HepG2 (cell line): Measurements from ENCODE around the gene ZNHIT6. TPM values are rescaled to one million over a fixed set of nuclear protein-coding genes. Genes with fewer than 3 reads are reported as not detected.

Source experiments
- CTCF ChIP-seq: sonication (generic); formaldehyde crosslinking; IDR thresholded peaks from 2 replicates; pipeline ENCODE4 v1.5.0; 2020; ENCODE audit warnings: mild to moderate bottlenecking, missing genetic modification reagents, moderate library complexity
- ELF1 ChIP-seq: sonication (generic); formaldehyde crosslinking; IDR thresholded peaks from 2 replicates; pipeline ENCODE4 v1.4.0; 2020; ENCODE audit warnings: missing genetic modification reagents
- ETV6 ChIP-seq: sonication (generic); formaldehyde crosslinking; conservative IDR thresholded peaks from 2 replicates; pipeline ENCODE4 v1.4.0; 2020; ENCODE audit warnings: missing genetic modification reagents
- HMG20A ChIP-seq: IDR thresholded peaks from 2 replicates; pipeline ENCODE4 v1.6.1; 2016; ENCODE audit warnings: borderline replicate concordance
- HOXA3 ChIP-seq: sonication (generic); formaldehyde crosslinking; IDR thresholded peaks from 2 replicates; pipeline ENCODE4 v1.5.0; 2020; ENCODE audit warnings: missing genetic modification reagents
- KAT2B ChIP-seq: fragments of 150-350 bp; IDR thresholded peaks from 2 replicates; pipeline ENCODE4 v1.6.1; 2014; ENCODE audit warnings: low read depth, low read length, borderline replicate concordance
- KLF16 ChIP-seq, 2 experiments: sonication (generic) in 1 of 2; formaldehyde crosslinking in 1 of 2; IDR thresholded peaks; 2 replicates each; pipeline versions ENCODE4 v1.6.1 to v1.8.0; 2016 to 2023; ENCODE audit warnings: missing genetic modification reagents in 2 of 2, missing compliant biosample characterization in 1 of 2
- MXD4 ChIP-seq: IDR thresholded peaks from 2 replicates; pipeline ENCODE4 v1.6.1; 2016; ENCODE audit warnings: mild to moderate bottlenecking, missing biosample characterization, missing genetic modification reagents
- NFAT5 ChIP-seq: sonication (generic); formaldehyde crosslinking; IDR thresholded peaks from 2 replicates; pipeline ENCODE4 v1.4.0; 2020; ENCODE audit warnings: missing genetic modification reagents
- NFATC3 ChIP-seq: sonication (generic); formaldehyde crosslinking; IDR thresholded peaks from 2 replicates; pipeline ENCODE4 v1.5.1; 2020; ENCODE audit warnings: mild to moderate bottlenecking, missing genetic modification reagents
- PHF20 ChIP-seq: sonication (generic); formaldehyde crosslinking; IDR thresholded peaks from 2 replicates; pipeline ENCODE4 v1.5.0; 2020; ENCODE audit warnings: mild to moderate bottlenecking, missing genetic modification reagents
- SALL2 ChIP-seq: sonication (generic); formaldehyde crosslinking; IDR thresholded peaks from 2 replicates; pipeline ENCODE4 v1.8.1; 2023; ENCODE audit warnings: mild to moderate bottlenecking, missing genetic modification reagents, inconsistent platforms
- SMAD9 ChIP-seq: sonication (generic); formaldehyde crosslinking; IDR thresholded peaks from 2 replicates; pipeline ENCODE4 v1.5.1; 2020; ENCODE audit warnings: mild to moderate bottlenecking, missing genetic modification reagents
- ZKSCAN1 ChIP-seq: fragments of 150-350 bp; IDR thresholded peaks from 2 replicates; pipeline ENCODE4 v1.6.1; 2014; ENCODE audit warnings: low read length
- ZNF17 ChIP-seq: sonication (generic); formaldehyde crosslinking; IDR thresholded peaks from 2 replicates; pipeline ENCODE4 v1.5.0; 2020; ENCODE audit warnings: mild to moderate bottlenecking, missing genetic modification reagents
- ZNF496 ChIP-seq: sonication (generic); formaldehyde crosslinking; IDR thresholded peaks from 2 replicates; pipeline ENCODE4 v1.8.1; 2023; ENCODE audit warnings: mild to moderate bottlenecking, moderate library complexity, missing genetic modification reagents; ENCODE audit not compliant: insufficient replicate concordance
- polyA plus RNA-seq, 8 experiments: library from polyadenylated mRNA; depleted of rRNA in 3 of 8; stranded (reverse) in 7 of 8; unstranded in 1 of 8; fragments of >200 nt; fragmentation: Illumina TruSeq in 4 of 8; extraction: Trizol in 4 of 8; gene quantifications; 2 replicates each; pipeline versions ENCODE4 v1.2.1 to v1.2.3, GENCODE V29; 2011 to 2016; ENCODE audit warnings: low read depth in 4 of 8, missing spikeins in 1 of 8, mixed read lengths in 1 of 8; ENCODE audit not compliant: insufficient read depth in 1 of 8
- total RNA-seq, 5 experiments: library from RNA; depleted of rRNA; stranded (reverse); fragments of >200 nt; fragmentation: Illumina TruSeq; extraction: Trizol; gene quantifications; 2 replicates each; pipeline ENCODE4 v1.2.3, GENCODE V29; 2016; ENCODE audit warnings: low read depth in 1 of 5
- TF ChIP-seq, protein P1 (sequence below): IDR thresholded peaks from 2 replicates; pipeline ENCODE4 v1.6.1; 2016; ENCODE audit warnings: control low read depth
- TF ChIP-seq, protein P2 (sequence below): sonication (generic); formaldehyde crosslinking; IDR thresholded peaks from 2 replicates; pipeline ENCODE4 v1.4.0; 2020; ENCODE audit warnings: missing genetic modification reagents
- TF ChIP-seq, protein P3 (sequence below): sonication (generic); formaldehyde crosslinking; IDR thresholded peaks from 2 replicates; pipeline ENCODE4 v1.4.0; 2020; ENCODE audit warnings: missing genetic modification reagents

Gene ZNHIT6
- total and polyA plus RNA-seq, 2 of the 13 experiments (the other 11 are each of a cell fraction or from before 2014, with no cell fraction given): 6.0 to 15.2 TPM

DNA sequence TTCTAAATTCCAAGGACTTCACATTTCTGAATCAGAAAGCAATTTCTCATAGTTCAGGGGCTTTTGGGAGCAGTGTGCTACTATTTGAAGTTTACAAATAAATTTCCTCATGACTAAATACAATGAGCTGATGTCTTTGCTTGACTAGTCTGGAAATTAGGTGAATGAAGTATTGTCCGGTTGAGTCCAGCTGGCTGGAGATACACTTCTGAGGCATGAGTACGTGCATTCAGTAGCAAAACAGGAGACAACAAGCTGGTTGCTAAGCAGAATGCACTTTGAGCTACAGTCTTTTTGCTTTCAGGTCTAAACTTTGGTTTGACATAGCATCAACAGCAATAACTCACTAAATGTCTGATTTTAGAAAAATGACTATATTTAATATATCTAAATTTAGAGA lies 27.1 kb downstream of the ZNHIT6 start (continued):
- TF ChIP-seq KAT2B: no peak
- TF ChIP-seq, protein P1, sequence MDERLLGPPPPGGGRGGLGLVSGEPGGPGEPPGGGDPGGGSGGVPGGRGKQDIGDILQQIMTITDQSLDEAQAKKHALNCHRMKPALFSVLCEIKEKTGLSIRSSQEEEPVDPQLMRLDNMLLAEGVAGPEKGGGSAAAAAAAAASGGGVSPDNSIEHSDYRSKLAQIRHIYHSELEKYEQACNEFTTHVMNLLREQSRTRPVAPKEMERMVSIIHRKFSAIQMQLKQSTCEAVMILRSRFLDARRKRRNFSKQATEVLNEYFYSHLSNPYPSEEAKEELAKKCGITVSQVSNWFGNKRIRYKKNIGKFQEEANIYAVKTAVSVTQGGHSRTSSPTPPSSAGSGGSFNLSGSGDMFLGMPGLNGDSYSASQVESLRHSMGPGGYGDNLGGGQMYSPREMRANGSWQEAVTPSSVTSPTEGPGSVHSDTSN: no peak
- peak; percentile 58; the same call in 1 of the 2 replicates for TF ChIP-seq HMG20A (CRISPR knock-in tag)
- no peak for TF ChIP-seq CTCF (CRISPR knock-in tag)
- TF ChIP-seq NFAT5 (CRISPR knock-in tag): no peak
- TF ChIP-seq MXD4 (CRISPR knock-in tag): no peak
- no peak; the same call in 1 of the 2 replicates for TF ChIP-seq HOXA3 (CRISPR knock-in tag)
- no peak for TF ChIP-seq KLF16 (CRISPR knock-in tag; IDR thresholded peaks at IDR 0.05)
- no peak for TF ChIP-seq ZNF17 (CRISPR knock-in tag)
- no peak for TF ChIP-seq ZKSCAN1
- TF ChIP-seq PHF20 (CRISPR knock-in tag): no peak
- no peak for TF ChIP-seq ZNF496 (CRISPR knock-in tag)
- TF ChIP-seq SALL2 (CRISPR knock-in tag): no peak
- TF ChIP-seq ELF1 (CRISPR knock-in tag): no peak
- no peak for TF ChIP-seq SMAD9 (CRISPR knock-in tag)
- no peak for TF ChIP-seq NFATC3 (CRISPR knock-in tag)
- TF ChIP-seq, protein P2, sequence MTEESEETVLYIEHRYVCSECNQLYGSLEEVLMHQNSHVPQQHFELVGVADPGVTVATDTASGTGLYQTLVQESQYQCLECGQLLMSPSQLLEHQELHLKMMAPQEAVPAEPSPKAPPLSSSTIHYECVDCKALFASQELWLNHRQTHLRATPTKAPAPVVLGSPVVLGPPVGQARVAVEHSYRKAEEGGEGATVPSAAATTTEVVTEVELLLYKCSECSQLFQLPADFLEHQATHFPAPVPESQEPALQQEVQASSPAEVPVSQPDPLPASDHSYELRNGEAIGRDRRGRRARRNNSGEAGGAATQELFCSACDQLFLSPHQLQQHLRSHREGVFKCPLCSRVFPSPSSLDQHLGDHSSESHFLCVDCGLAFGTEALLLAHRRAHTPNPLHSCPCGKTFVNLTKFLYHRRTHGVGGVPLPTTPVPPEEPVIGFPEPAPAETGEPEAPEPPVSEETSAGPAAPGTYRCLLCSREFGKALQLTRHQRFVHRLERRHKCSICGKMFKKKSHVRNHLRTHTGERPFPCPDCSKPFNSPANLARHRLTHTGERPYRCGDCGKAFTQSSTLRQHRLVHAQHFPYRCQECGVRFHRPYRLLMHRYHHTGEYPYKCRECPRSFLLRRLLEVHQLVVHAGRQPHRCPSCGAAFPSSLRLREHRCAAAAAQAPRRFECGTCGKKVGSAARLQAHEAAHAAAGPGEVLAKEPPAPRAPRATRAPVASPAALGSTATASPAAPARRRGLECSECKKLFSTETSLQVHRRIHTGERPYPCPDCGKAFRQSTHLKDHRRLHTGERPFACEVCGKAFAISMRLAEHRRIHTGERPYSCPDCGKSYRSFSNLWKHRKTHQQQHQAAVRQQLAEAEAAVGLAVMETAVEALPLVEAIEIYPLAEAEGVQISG: no peak
- TF ChIP-seq ETV6 (CRISPR knock-in tag): no peak
- TF ChIP-seq, protein P3, sequence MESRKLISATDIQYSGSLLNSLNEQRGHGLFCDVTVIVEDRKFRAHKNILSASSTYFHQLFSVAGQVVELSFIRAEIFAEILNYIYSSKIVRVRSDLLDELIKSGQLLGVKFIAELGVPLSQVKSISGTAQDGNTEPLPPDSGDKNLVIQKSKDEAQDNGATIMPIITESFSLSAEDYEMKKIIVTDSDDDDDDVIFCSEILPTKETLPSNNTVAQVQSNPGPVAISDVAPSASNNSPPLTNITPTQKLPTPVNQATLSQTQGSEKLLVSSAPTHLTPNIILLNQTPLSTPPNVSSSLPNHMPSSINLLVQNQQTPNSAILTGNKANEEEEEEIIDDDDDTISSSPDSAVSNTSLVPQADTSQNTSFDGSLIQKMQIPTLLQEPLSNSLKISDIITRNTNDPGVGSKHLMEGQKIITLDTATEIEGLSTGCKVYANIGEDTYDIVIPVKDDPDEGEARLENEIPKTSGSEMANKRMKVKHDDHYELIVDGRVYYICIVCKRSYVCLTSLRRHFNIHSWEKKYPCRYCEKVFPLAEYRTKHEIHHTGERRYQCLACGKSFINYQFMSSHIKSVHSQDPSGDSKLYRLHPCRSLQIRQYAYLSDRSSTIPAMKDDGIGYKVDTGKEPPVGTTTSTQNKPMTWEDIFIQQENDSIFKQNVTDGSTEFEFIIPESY (CRISPR knock-in tag): no peak
